ENCODE data around the gene VWCE.
"Not testable (repeated sequence)": the region's sequence is repeated elsewhere in the genome, so short reads cannot be mapped to it uniquely, and the experiment has no call there.

DNA sequence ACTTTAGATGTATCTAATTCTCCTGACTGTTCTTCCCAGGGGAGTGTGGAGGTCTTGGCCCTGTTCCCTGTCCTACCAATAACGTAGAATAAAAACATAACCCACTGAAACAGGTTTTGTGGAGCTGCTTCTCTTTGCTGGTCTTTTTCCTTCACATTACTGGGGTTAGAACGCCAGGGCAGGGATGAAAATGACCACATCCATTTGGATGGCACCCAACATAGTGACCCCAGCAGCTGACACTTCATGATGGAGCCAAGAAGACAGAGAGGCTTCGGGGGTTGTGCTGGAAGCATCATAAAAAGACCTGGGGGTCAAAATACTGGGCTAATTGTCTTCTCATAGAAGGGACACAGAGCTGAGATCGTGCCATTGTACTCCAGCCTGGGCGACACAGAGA, 63.5 kb downstream of the VWCE start:
- TF ChIP-seq CEBPB (IDR thresholded peaks at IDR 0.05; ENCODE audit: borderline replicate concordance in 1 of 2, low read depth in 2 of 2, low read length in 2 of 2); TCF7 (IDR thresholded peaks at IDR 0.05; ENCODE audit: borderline replicate concordance); SMAD1 (IDR thresholded peaks at IDR 0.05; ENCODE audit: low read depth, partially characterized antibody); FOXM1 (IDR thresholded peaks at IDR 0.05; ENCODE audit: low read depth, low read length); HCFC1 (IDR thresholded peaks at IDR 0.05; ENCODE audit: low read length); RAD51 (IDR thresholded peaks at IDR 0.05); EGR1 (IDR thresholded peaks at IDR 0.05; ENCODE audit: borderline replicate concordance in 1 of 2, low read depth in 2 of 2, low read length in 2 of 2): not testable (repeated sequence)
- TF ChIP-seq, protein P1, sequence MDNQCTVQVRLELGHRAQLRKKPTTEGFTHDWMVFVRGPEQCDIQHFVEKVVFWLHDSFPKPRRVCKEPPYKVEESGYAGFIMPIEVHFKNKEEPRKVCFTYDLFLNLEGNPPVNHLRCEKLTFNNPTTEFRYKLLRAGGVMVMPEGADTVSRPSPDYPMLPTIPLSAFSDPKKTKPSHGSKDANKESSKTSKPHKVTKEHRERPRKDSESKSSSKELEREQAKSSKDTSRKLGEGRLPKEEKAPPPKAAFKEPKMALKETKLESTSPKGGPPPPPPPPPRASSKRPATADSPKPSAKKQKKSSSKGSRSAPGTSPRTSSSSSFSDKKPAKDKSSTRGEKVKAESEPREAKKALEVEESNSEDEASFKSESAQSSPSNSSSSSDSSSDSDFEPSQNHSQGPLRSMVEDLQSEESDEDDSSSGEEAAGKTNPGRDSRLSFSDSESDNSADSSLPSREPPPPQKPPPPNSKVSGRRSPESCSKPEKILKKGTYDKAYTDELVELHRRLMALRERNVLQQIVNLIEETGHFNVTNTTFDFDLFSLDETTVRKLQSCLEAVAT (IDR thresholded peaks at IDR 0.05), result not testable (repeated sequence)
- TF ChIP-seq, protein P2, sequence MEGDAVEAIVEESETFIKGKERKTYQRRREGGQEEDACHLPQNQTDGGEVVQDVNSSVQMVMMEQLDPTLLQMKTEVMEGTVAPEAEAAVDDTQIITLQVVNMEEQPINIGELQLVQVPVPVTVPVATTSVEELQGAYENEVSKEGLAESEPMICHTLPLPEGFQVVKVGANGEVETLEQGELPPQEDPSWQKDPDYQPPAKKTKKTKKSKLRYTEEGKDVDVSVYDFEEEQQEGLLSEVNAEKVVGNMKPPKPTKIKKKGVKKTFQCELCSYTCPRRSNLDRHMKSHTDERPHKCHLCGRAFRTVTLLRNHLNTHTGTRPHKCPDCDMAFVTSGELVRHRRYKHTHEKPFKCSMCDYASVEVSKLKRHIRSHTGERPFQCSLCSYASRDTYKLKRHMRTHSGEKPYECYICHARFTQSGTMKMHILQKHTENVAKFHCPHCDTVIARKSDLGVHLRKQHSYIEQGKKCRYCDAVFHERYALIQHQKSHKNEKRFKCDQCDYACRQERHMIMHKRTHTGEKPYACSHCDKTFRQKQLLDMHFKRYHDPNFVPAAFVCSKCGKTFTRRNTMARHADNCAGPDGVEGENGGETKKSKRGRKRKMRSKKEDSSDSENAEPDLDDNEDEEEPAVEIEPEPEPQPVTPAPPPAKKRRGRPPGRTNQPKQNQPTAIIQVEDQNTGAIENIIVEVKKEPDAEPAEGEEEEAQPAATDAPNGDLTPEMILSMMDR (IDR thresholded peaks at IDR 0.05 in 2 of 3, conservative IDR thresholded peaks at IDR 0.05 in 1 of 3; ENCODE audit: control insufficient read depth in 2 of 3, extremely low read depth in 1 of 3, insufficient read depth in 1 of 3, low read depth in 3 of 3, low read length in 3 of 3), result not testable (repeated sequence)
